SU-DHL-6 (cell line): ENCODE data around the gene IVD.

Experiments
- H2AFZ ChIP-seq: fragments of 200-600 bp; sonication (generic); 2 replicates; pipeline ENCODE4 v1.6.1; 2014; ENCODE audit warnings: low read depth, mild to moderate bottlenecking, moderate library complexity, mixed read lengths, antibody characterized with exemption, low read length; ENCODE audit not compliant: severe bottlenecking
- H3F3A ChIP-seq: fragments of 200-600 bp; shearing (Covaris generic); 2 replicates; pipeline ENCODE4 v1.6.0; 2016; ENCODE audit warnings: antibody characterized with exemption, mild to moderate bottlenecking; ENCODE audit not compliant: insufficient read depth
- H3K27ac ChIP-seq: fragments of 200-600 bp; sonication (generic); 2 replicates; pipeline ENCODE4 v1.5.1; 2016; ENCODE audit warnings: low read depth, mild to moderate bottlenecking, low read length, moderate library complexity, mixed read lengths
- H3K27me3 ChIP-seq: fragments of 200-600 bp; sonication (generic), shearing (Covaris generic); 2 replicates; pipeline ENCODE4 v1.6.0; 2014; ENCODE audit warnings: mild to moderate bottlenecking, low read length
- H3K36me3 ChIP-seq: fragments of 200-600 bp; sonication (generic); 2 replicates; pipeline ENCODE4 v1.6.1; 2014; ENCODE audit warnings: mild to moderate bottlenecking, low read length, mixed read lengths
- H3K4me2 ChIP-seq: fragments of 300-600, 200-600 bp; shearing (Covaris generic), sonication (generic); 2 replicates; pipeline ENCODE4 v1.6.0; 2014; ENCODE audit warnings: low read length, low read depth, mild to moderate bottlenecking; ENCODE audit not compliant: poor library complexity, severe bottlenecking
- H3K4me3 ChIP-seq: fragments of 200-600 bp; sonication (generic); 2 replicates; pipeline ENCODE4 v1.5.1; 2014; ENCODE audit warnings: antibody characterized with exemption, low read length, mild to moderate bottlenecking, mixed read lengths; ENCODE audit not compliant: insufficient read depth, poor library complexity, severe bottlenecking
- H3K79me2 ChIP-seq: fragments of 200-600 bp; sonication (generic); 2 replicates; pipeline ENCODE4 v1.6.1; 2014; ENCODE audit warnings: mild to moderate bottlenecking, low read length, moderate library complexity; ENCODE audit not compliant: insufficient read depth
- H3K9ac ChIP-seq: fragments of 200-600 bp; sonication (generic); 2 replicates; pipeline ENCODE4 v1.7.0; 2014; ENCODE audit warnings: mild to moderate bottlenecking, low read length
- H3K9me2 ChIP-seq: fragments of 200-600 bp; sonication (generic); replicated peaks from 2 replicates; pipeline ENCODE4 v1.6.1; 2014; ENCODE audit warnings: low read length; ENCODE audit not compliant: insufficient read depth
- H3K9me3 ChIP-seq: fragments of 200-600 bp; sonication (generic); 2 replicates; pipeline ENCODE4 v1.6.1; 2014; ENCODE audit warnings: low read length, mixed read lengths; ENCODE audit not compliant: insufficient read depth
- H4K20me1 ChIP-seq: fragments of 200-600 bp; sonication (generic); 2 replicates; pipeline ENCODE4 v1.6.1; 2014; ENCODE audit warnings: low read depth, mild to moderate bottlenecking, antibody characterized with exemption, low read length, moderate library complexity, mixed read lengths
- EZH2phosphoT487 ChIP-seq: fragments of 200-600 bp; sonication (generic), shearing (Covaris generic); conservative IDR thresholded peaks from 2 replicates; pipeline ENCODE4 v1.6.1; 2018; ENCODE audit warnings: mild to moderate bottlenecking, antibody characterized with exemption, low read length, moderate library complexity, mixed read lengths
- TF ChIP-seq, protein P1 (sequence below): fragments of 200-600 bp; sonication (generic); IDR thresholded peaks from one replicate; pipeline ENCODE4 v1.5.1; 2017; ENCODE audit warnings: antibody characterized with exemption, mild to moderate bottlenecking, low read length, moderate library complexity; ENCODE audit not compliant: insufficient read depth, poor library complexity, severe bottlenecking

Gene IVD

DNA sequence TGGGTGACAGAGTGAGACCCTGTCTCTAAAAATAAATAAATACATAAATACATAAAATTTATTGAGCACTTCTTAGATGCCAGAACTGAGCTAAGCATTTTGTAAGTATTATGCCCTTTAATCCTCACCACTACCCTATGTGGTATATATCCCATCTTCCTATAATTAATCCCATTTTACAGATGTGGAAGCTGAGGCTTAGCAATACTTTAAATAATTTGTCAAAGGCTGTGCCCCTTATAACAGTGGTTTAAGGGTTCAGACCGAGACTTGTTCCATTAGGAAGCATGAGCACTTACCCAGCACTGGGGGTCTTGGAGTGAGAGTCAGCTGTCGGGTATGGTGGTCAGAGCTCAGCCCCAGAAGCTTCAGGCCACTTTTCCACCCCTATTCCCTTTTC, 57.7 kb downstream of the IVD start:
- Histone ChIP-seq H3F3A (no peaks in the 10 kb centered on the region), H3K79me2 (peaks cover under 1% of the 10 kb centered on the region; the same call in 1 of the 2 replicates), H2AFZ (no peak overlapping the region), H3K9ac (no peak overlapping the region), H3K27me3 (no peaks in the 10 kb centered on the region), H3K9me2 (no peaks in the 10 kb centered on the region), H3K4me2 (no peak overlapping the region), H3K4me3 (no peak overlapping the region), H4K20me1 (no peaks in the 10 kb centered on the region), H3K9me3 (no peaks in the 10 kb centered on the region), H3K27ac (no peak overlapping the region), H3K36me3 (no peaks in the 10 kb centered on the region)
- TF ChIP-seq, protein P1, sequence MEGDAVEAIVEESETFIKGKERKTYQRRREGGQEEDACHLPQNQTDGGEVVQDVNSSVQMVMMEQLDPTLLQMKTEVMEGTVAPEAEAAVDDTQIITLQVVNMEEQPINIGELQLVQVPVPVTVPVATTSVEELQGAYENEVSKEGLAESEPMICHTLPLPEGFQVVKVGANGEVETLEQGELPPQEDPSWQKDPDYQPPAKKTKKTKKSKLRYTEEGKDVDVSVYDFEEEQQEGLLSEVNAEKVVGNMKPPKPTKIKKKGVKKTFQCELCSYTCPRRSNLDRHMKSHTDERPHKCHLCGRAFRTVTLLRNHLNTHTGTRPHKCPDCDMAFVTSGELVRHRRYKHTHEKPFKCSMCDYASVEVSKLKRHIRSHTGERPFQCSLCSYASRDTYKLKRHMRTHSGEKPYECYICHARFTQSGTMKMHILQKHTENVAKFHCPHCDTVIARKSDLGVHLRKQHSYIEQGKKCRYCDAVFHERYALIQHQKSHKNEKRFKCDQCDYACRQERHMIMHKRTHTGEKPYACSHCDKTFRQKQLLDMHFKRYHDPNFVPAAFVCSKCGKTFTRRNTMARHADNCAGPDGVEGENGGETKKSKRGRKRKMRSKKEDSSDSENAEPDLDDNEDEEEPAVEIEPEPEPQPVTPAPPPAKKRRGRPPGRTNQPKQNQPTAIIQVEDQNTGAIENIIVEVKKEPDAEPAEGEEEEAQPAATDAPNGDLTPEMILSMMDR = no peak
- no peak for TF ChIP-seq EZH2phosphoT487

DNA sequence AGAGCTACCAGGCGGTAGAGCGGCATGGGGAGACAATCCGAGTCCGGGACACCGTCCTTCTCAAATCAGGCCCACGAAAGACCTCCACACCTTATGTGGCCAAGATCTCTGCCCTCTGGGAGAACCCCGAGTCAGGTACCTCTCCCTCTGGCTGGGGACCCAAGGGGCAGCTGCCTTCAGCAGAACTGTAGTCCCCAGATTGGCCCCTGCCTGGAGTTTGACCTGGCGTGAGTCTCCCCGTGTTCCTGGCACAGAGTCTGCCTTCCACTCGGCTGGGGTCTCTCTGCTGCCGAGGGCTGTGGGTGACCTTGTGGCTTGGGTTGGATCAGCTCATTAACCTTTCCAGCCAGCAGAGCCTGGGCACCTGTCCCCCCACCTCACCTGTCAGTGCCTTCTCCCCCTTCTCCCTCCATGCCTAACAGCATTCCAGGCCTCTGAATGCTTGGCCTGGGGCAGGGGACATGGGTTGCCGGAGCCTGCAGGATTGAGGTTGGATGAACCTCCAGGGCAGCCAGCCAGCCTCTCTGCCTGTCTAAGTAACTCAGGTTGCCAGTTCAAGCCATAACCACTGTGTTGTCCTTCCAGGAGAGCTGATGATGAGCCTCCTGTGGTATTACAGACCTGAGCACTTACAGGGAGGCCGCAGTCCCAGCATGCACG, 58.4 kb downstream of the IVD start:
- Histone ChIP-seq H3K4me2 (no peak overlapping the region), H2AFZ (no peak overlapping the region), H4K20me1 (no peaks in the 10 kb centered on the region), H3K79me2 (no peaks in the 10 kb centered on the region), H3K27me3 (no peaks in the 10 kb centered on the region), H3F3A (peaks cover 3% of the 10 kb centered on the region), H3K9me3 (no peaks in the 10 kb centered on the region), H3K4me3 (no peak overlapping the region), H3K9me2 (no peaks in the 10 kb centered on the region), H3K9ac (no peak overlapping the region), H3K27ac (no peak overlapping the region), H3K36me3 (no peaks in the 10 kb centered on the region)
- TF ChIP-seq, protein P1 = no peak
- TF ChIP-seq EZH2phosphoT487 = no peak

DNA sequence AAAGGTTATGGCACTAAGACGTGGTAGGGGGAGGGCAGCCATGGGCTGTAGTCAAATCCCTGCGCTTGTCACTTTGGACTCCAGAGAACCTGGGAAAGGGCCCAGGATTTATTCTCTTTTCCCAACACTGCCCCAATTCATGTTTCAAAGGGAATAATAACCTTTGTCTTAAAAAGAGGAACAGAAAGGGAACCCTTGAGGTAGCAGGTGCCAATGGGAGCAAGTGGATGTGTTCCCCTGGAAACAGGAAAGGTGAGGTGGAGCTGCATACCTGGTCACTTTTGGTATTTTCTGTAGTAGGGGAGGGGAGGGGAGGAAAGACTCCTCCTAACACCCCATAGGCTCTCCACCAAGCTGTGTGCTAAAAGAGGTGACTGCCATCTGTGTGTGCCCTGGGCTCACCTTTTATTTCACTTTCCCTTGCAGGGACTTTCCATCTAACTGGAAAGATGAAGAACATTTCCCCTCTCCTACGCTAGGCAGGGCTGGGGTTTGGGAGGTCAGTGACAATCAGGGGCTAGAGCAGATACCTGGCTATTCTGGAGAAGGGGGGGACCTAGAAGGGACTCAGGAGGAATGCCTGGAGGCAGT, 59.1 kb downstream of the IVD start:
- TF ChIP-seq EZH2phosphoT487 = no peak
- TF ChIP-seq, protein P1 = no peak
- no peaks in the 10 kb centered on the region for H3K36me3 ChIP-seq
- H3K9ac ChIP-seq = no peak overlapping the region
- H3K9me3 ChIP-seq = no peaks in the 10 kb centered on the region
- no peaks in the 10 kb centered on the region for H3K79me2 ChIP-seq
- no peak overlapping the region for H3K4me2 ChIP-seq
- peaks cover 10% of the 10 kb centered on the region for H3F3A ChIP-seq
- H3K27me3 ChIP-seq = no peaks in the 10 kb centered on the region
- no peak overlapping the region for H2AFZ ChIP-seq
- no peak overlapping the region for H3K27ac ChIP-seq
- no peaks in the 10 kb centered on the region for H3K9me2 ChIP-seq
- H4K20me1 ChIP-seq = no peaks in the 10 kb centered on the region
- no peak overlapping the region for H3K4me3 ChIP-seq
